Measurements from ENCODE around the gene U2AF1L4. TPM values are rescaled to one million over a fixed set of nuclear protein-coding genes. Genes with fewer than 3 reads are reported as not detected.

Gene U2AF1L4
- total and polyA plus RNA-seq, 10 of the 15 experiments (the other 5 are each of a cell fraction or from before 2014, with no cell fraction given) = 7.9 to 21.6 (median 15.1) TPM

GRCh38 chr19:35722461-35722860 lies 22.8 kb downstream of the U2AF1L4 start (continued):
- no peak for TF ChIP-seq CUX1 (IDR thresholded peaks at IDR 0.05; ENCODE audit: insufficient replicate concordance, low read depth, low read length)
- no peak for TF ChIP-seq NR2F1 (conservative IDR thresholded peaks at IDR 0.05)
- TF ChIP-seq SUZ12 (IDR thresholded peaks at IDR 0.05; ENCODE audit: unreplicated experiment) = no peak
- no peak for TF ChIP-seq BCL11A (IDR thresholded peaks at IDR 0.05; ENCODE audit: low read depth, low read length)
- no peak for TF ChIP-seq ZNF207 (IDR thresholded peaks at IDR 0.05; ENCODE audit: borderline replicate concordance)
- no peak for TF ChIP-seq BCL3 (IDR thresholded peaks at IDR 0.05; ENCODE audit: borderline replicate concordance, insufficient read depth, low read depth, low read length, poor library complexity, severe bottlenecking)

Data from GM12878 (cell line).